Ishikawa (cell line): ENCODE data around the gene GRHPR.

Experiments
- CEBPB ChIP-seq: IDR thresholded peaks from 2 replicates; pipeline ENCODE4 v1.6.1; 2012
- CREB1 ChIP-seq: IDR thresholded peaks from 2 replicates; pipeline ENCODE4 v1.6.1; 2012; ENCODE audit warnings: low read depth
- EGR1 ChIP-seq: IDR thresholded peaks from 2 replicates; pipeline ENCODE4 v1.6.1; 2012
- EP300 ChIP-seq: IDR thresholded peaks from 2 replicates; pipeline ENCODE4 v1.6.1; 2012; ENCODE audit warnings: borderline replicate concordance
- FOXM1 ChIP-seq: IDR thresholded peaks from 2 replicates; pipeline ENCODE4 v1.6.1; 2012; ENCODE audit warnings: low read depth, borderline replicate concordance
- MAX ChIP-seq: IDR thresholded peaks from 2 replicates; pipeline ENCODE4 v1.6.1; 2012
- NFIC ChIP-seq: IDR thresholded peaks from 2 replicates; pipeline ENCODE4 v1.6.1; 2012
- RAD21 ChIP-seq: IDR thresholded peaks from 2 replicates; pipeline ENCODE4 v1.6.1; 2012; ENCODE audit warnings: low read depth
- REST ChIP-seq: IDR thresholded peaks from 2 replicates; pipeline ENCODE4 v1.6.1; 2012; ENCODE audit warnings: low read depth, mild to moderate bottlenecking
- TAF1 ChIP-seq: IDR thresholded peaks from 2 replicates; pipeline ENCODE4 v1.6.1; 2012; ENCODE audit warnings: low read depth, mild to moderate bottlenecking
- TCF12 ChIP-seq: IDR thresholded peaks from 2 replicates; pipeline ENCODE4 v1.6.1; 2012; ENCODE audit warnings: low read depth
- TEAD4 ChIP-seq: IDR thresholded peaks from 2 replicates; pipeline ENCODE4 v1.6.1; 2012
- USF1 ChIP-seq: IDR thresholded peaks from 2 replicates; pipeline ENCODE4 v1.6.1; 2012
- YY1 ChIP-seq: IDR thresholded peaks from 2 replicates; pipeline ENCODE4 v1.6.1; 2012; ENCODE audit warnings: low read depth
- ZBTB7A ChIP-seq: IDR thresholded peaks from 2 replicates; pipeline ENCODE4 v1.6.1; 2012; ENCODE audit warnings: low read depth

The GRHPR gene

GRCh38 chr9:37480759-37481158 is 58.3 kb downstream of the GRHPR start:
- no peak for TF ChIP-seq TAF1
- TF ChIP-seq TCF12, result no peak
- TF ChIP-seq EGR1, result no peak
- no peak for TF ChIP-seq RAD21
- TF ChIP-seq NFIC, result no peak
- TF ChIP-seq CREB1, result no peak
- no peak for TF ChIP-seq ZBTB7A

GRCh38 chr9:37485389-37486255 is 63.1 kb downstream of the GRHPR start, which contains the start of gene POLR1E:
Gene POLR1E (plus strand): TSS chr9:37485948. CDS start chr9:37486048, 100 bp downstream.
- TF ChIP-seq TCF12 (no peak), TAF1 (peak; percentile 88), YY1 (peak; percentile 62; the same call in 1 of the 2 replicates), REST (no peak), CREB1 (peak; percentile 6; the same call in 1 of the 2 replicates), USF1 (peak; percentile 70), TEAD4 (no peak), CEBPB (no peak), ZBTB7A (no peak), MAX (peak; percentile 87), FOXM1 (no peak), NFIC (no peak), RAD21 (no peak), EP300 (no peak), EGR1 (peak; percentile 84)

- TF ChIP-seq CEBPB (no peak), USF1 (no peak), REST (no peak), FOXM1 (no peak), MAX (no peak), EGR1 (no peak), YY1 (no peak), ZBTB7A (no peak), NFIC (no peak), EP300 (no peak), CREB1 (no peak), RAD21 (no peak), TEAD4 (no peak), TCF12 (no peak), TAF1 (no peak)
Observed at GRCh38 chr9:37486256-37486615, 63.7 kb downstream of the GRHPR start.
